Measurements from ENCODE around the gene TULP4.

TULP4 gene

DNA sequence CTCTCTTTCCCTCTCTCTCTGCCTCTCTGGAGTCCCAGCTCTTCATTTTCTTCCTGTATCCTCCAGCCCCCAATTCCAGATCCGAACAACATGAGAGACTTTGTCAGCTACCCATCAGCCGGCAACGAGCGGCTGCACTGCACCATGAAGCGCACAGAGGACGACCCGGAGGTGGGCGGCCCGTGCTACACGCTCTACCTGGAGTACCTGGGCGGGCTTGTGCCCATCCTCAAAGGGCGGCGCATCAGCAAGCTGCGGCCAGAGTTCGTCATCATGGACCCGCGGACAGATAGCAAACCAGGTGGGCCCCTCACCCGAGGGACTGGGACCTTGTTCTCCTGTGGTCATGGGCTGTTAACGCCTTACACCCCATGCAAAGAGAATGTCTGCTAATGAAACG, 168.7 kb downstream of the TULP4 start:
- H3K4ac ChIP-seq (ENCODE audit: low read depth in 1 of 2, low read length in 2 of 2): no peak overlapping the region
- no peak overlapping the region for H3K4me2 ChIP-seq (ENCODE audit: low read length, poor library complexity, severe bottlenecking)
- H3K9ac ChIP-seq (ENCODE audit: low read length): no peak overlapping the region
- DNase-seq: no peak
- H2BK15ac ChIP-seq (ENCODE audit: low read depth, poor library complexity, severe bottlenecking): no peak overlapping the region
- peaks cover 26 to 57% of the 10 kb centered on the region in 2 experiments for H3K36me3 ChIP-seq (ENCODE audit: control insufficient read depth in 1 of 2, insufficient read depth in 2 of 2, low read depth in 1 of 2, low read length in 2 of 2)
- H3K4me3 ChIP-seq (ENCODE audit: insufficient read depth in 1 of 2, low read depth in 1 of 2, low read length in 2 of 2): no peak overlapping the region
- peak overlapping the region in 1 of 2 experiments; percentile 55 for H3K14ac ChIP-seq (ENCODE audit: low read length in 2 of 2)
- no peak overlapping the region for H3K27ac ChIP-seq (ENCODE audit: low read length, poor library complexity, severe bottlenecking)
- H3K9me3 ChIP-seq (ENCODE audit: control insufficient read depth, low read length): no peaks in the 10 kb centered on the region
- peaks cover 13% of the 10 kb centered on the region for H3K4me1 ChIP-seq (ENCODE audit: control insufficient read depth, insufficient read depth, low read depth, low read length)
- peak overlapping the region in 1 of 2 experiments; percentile 4 for H3K18ac ChIP-seq (ENCODE audit: low read depth in 1 of 2, low read length in 2 of 2)
- H4K91ac ChIP-seq (ENCODE audit: low read length): no peak overlapping the region
- 96% methylated on average over 20 of the region's 20 CpGs for WGBS
- H2BK5ac ChIP-seq (ENCODE audit: low read depth, low read length, poor library complexity, severe bottlenecking): no peak overlapping the region
- no peak overlapping the region for H2AFZ ChIP-seq (ENCODE audit: low read depth, low read length)
- H3K27me3 ChIP-seq (ENCODE audit: control insufficient read depth in 1 of 2, insufficient read depth in 1 of 2, low read length in 2 of 2): no peaks in the 10 kb centered on the region
- peaks cover 5% of the 10 kb centered on the region for H3K79me1 ChIP-seq (replicated peaks; ENCODE audit: low read length, poor library complexity, severe bottlenecking)
- no peak overlapping the region for H3K23ac ChIP-seq (ENCODE audit: low read length in 2 of 2)
- no peak overlapping the region for H4K8ac ChIP-seq (ENCODE audit: low read length)
- no peak overlapping the region for H2AK5ac ChIP-seq (ENCODE audit: low read length, severe bottlenecking)
- peak overlapping the region in 1 of 2 experiments; percentile 51 for H2BK12ac ChIP-seq (ENCODE audit: low read length in 2 of 2)
- H2BK120ac ChIP-seq (ENCODE audit: low read depth, low read length): no peak overlapping the region

DNA sequence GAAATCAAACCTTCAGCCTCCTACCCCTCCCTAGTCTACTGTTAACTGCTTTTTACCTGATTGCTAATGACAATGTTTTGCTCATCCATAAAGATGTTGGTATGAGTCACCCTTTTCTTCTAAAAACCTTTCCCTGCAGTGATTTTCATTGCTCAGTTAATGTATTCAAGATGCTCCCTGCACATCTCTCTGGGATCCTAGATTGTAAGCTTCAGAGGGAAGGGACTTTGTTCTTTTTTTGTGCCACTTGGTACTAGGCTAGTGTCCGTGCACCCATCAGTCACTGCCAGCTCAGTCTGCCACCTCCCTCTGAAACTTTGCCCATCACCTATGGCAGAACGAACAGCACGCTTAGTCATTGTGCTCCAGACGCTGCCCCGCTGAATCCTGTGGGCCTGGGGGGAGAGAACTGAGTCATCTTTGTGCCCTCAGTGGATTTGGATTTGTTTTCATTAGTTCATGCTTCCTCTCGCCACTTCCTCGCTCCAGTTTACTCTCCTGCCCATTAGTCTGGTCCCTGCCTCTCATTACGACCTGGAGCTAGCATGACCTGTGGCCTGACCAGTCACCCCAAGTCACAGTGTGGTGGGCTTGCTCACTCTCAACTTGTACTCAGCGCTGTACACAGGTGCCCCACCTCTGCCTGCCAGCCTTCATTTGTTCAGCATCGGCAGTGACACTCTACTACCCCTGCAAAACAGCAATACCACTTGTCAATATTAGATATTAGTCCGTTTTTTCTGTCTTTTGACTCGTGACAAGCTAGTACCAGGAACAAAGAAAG, 169.6 kb downstream of the TULP4 start:
- H3K23ac ChIP-seq (ENCODE audit: low read length in 2 of 2): no peak overlapping the region
- H2AK5ac ChIP-seq (ENCODE audit: low read length, severe bottlenecking): peak overlapping the region; percentile 33
- 18% methylated on average over 12 of the region's 12 CpGs for WGBS
- H3K4me2 ChIP-seq (ENCODE audit: low read length, poor library complexity, severe bottlenecking): no peak overlapping the region
- peak; percentile 81 for DNase-seq
- peaks cover 5% of the 10 kb centered on the region for H3K79me1 ChIP-seq (replicated peaks; ENCODE audit: low read length, poor library complexity, severe bottlenecking)
- peak overlapping the region; percentile 3 for H4K8ac ChIP-seq (ENCODE audit: low read length)
- peak overlapping the region; percentile 24 for H3K27ac ChIP-seq (ENCODE audit: low read length, poor library complexity, severe bottlenecking)
- H3K36me3 ChIP-seq (ENCODE audit: control insufficient read depth in 1 of 2, insufficient read depth in 2 of 2, low read depth in 1 of 2, low read length in 2 of 2): peaks cover 26 to 52% of the 10 kb centered on the region in 2 experiments
- no peak overlapping the region for H3K4me3 ChIP-seq (ENCODE audit: insufficient read depth in 1 of 2, low read depth in 1 of 2, low read length in 2 of 2)
- H3K4me1 ChIP-seq (ENCODE audit: control insufficient read depth, insufficient read depth, low read depth, low read length): peaks cover 11% of the 10 kb centered on the region
- H2BK120ac ChIP-seq (ENCODE audit: low read depth, low read length): peak overlapping the region; percentile 35
- H3K18ac ChIP-seq (ENCODE audit: low read depth in 1 of 2, low read length in 2 of 2): peak overlapping the region; percentile 4 to 22
- peak overlapping the region in 1 of 2 experiments; percentile 1 for H3K14ac ChIP-seq (ENCODE audit: low read length in 2 of 2)
- H3K9me3 ChIP-seq (ENCODE audit: control insufficient read depth, low read length): no peaks in the 10 kb centered on the region
- H3K4ac ChIP-seq (ENCODE audit: low read depth in 1 of 2, low read length in 2 of 2): peak overlapping the region in 1 of 2 experiments; percentile 15
- H2BK15ac ChIP-seq (ENCODE audit: low read depth, poor library complexity, severe bottlenecking): no peak overlapping the region
- H2AFZ ChIP-seq (ENCODE audit: low read depth, low read length): no peak overlapping the region
- H2BK5ac ChIP-seq (ENCODE audit: low read depth, low read length, poor library complexity, severe bottlenecking): no peak overlapping the region
- no peak overlapping the region for H3K9ac ChIP-seq (ENCODE audit: low read length)
- H2BK12ac ChIP-seq (ENCODE audit: low read length in 2 of 2): peak overlapping the region; percentile 18 to 23
- no peak overlapping the region for H4K91ac ChIP-seq (ENCODE audit: low read length)
- no peaks in the 10 kb centered on the region for H3K27me3 ChIP-seq (ENCODE audit: control insufficient read depth in 1 of 2, insufficient read depth in 1 of 2, low read length in 2 of 2)

DNA sequence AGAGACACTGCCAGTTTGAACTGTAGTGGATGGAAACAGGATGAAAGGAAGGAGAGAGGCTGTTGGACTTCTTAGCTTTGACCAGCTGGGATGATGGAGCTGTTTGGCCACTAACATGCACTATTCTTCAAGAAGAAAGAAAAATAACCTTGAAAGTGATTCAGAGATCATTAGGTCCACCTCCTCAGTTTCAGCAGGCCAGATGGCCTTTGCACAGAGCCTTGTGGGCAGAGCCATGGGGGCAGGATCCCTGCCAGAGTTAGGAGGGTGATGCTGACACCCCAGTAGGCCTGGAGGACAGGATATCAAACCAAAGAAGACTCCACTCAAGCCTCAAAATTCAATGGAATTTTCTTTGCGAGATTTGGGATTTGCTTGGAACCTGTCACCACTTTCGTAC, 173.2 kb downstream of the TULP4 start:
- H3K4me2 ChIP-seq (ENCODE audit: low read length, poor library complexity, severe bottlenecking): no peak overlapping the region
- H3K9me3 ChIP-seq (ENCODE audit: control insufficient read depth, low read length): no peaks in the 10 kb centered on the region
- no peak overlapping the region for H3K18ac ChIP-seq (ENCODE audit: low read depth in 1 of 2, low read length in 2 of 2)
- no peak overlapping the region for H2BK5ac ChIP-seq (ENCODE audit: low read depth, low read length, poor library complexity, severe bottlenecking)
- no peak overlapping the region for H3K23ac ChIP-seq (ENCODE audit: low read length in 2 of 2)
- H2AFZ ChIP-seq (ENCODE audit: low read depth, low read length): no peak overlapping the region
- no peak overlapping the region for H4K91ac ChIP-seq (ENCODE audit: low read length)
- H2AK5ac ChIP-seq (ENCODE audit: low read length, severe bottlenecking): peak overlapping the region; percentile 55
- no peak for DNase-seq
- no peak overlapping the region for H3K4me3 ChIP-seq (ENCODE audit: insufficient read depth in 1 of 2, low read depth in 1 of 2, low read length in 2 of 2)
- H3K4me1 ChIP-seq (ENCODE audit: control insufficient read depth, insufficient read depth, low read depth, low read length): peaks cover 18% of the 10 kb centered on the region
- H3K79me1 ChIP-seq (replicated peaks; ENCODE audit: low read length, poor library complexity, severe bottlenecking): peaks cover 5% of the 10 kb centered on the region
- H3K9ac ChIP-seq (ENCODE audit: low read length): no peak overlapping the region
- no peak overlapping the region for H2BK15ac ChIP-seq (ENCODE audit: low read depth, poor library complexity, severe bottlenecking)
- H4K8ac ChIP-seq (ENCODE audit: low read length): no peak overlapping the region
- no peak overlapping the region for H3K27ac ChIP-seq (ENCODE audit: low read length, poor library complexity, severe bottlenecking)
- WGBS: 88% methylated on average over 2 of the region's 2 CpGs
- H2BK12ac ChIP-seq (ENCODE audit: low read length in 2 of 2): no peak overlapping the region
- H3K14ac ChIP-seq (ENCODE audit: low read length in 2 of 2): no peak overlapping the region
- H2BK120ac ChIP-seq (ENCODE audit: low read depth, low read length): no peak overlapping the region
- H3K36me3 ChIP-seq (ENCODE audit: control insufficient read depth in 1 of 2, insufficient read depth in 2 of 2, low read depth in 1 of 2, low read length in 2 of 2): peaks cover 15 to 30% of the 10 kb centered on the region in 2 experiments
- no peak overlapping the region for H3K4ac ChIP-seq (ENCODE audit: low read depth in 1 of 2, low read length in 2 of 2)
- no peaks in the 10 kb centered on the region for H3K27me3 ChIP-seq (ENCODE audit: control insufficient read depth in 1 of 2, insufficient read depth in 1 of 2, low read length in 2 of 2)

DNA sequence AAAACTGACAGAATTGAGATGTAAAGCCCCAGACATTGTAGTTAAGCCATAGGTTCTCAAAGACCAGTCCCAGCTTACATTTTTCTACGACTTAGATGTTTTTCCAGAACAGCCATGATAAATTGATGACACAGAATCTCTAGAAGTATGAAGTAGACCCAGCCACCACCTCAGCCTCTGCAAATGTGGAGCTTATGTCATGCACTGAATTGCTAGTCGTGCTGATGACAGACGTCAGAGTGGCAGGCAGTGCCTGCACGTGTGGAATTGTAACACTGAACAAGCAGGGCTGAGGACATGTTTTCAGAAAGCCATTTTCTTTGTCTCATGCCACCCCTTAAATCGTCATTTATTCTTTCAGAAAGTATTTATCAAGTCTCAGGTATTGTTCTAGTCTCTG, 175.2 kb downstream of the TULP4 start:
- Histone ChIP-seq H2AFZ (ENCODE audit: low read depth, low read length) (no peak overlapping the region), H3K36me3 (ENCODE audit: control insufficient read depth in 1 of 2, insufficient read depth in 2 of 2, low read depth in 1 of 2, low read length in 2 of 2) (peaks cover 10 to 23% of the 10 kb centered on the region in 2 experiments), H3K4me2 (ENCODE audit: low read length, poor library complexity, severe bottlenecking) (no peak overlapping the region), H2AK5ac (ENCODE audit: low read length, severe bottlenecking) (peak overlapping the region; percentile 27), H3K14ac (ENCODE audit: low read length in 2 of 2) (no peak overlapping the region), H4K8ac (ENCODE audit: low read length) (no peak overlapping the region), H2BK15ac (ENCODE audit: low read depth, poor library complexity, severe bottlenecking) (no peak overlapping the region), H3K9ac (ENCODE audit: low read length) (peak overlapping the region; percentile 18), H3K4me3 (ENCODE audit: insufficient read depth in 1 of 2, low read depth in 1 of 2, low read length in 2 of 2) (no peak overlapping the region), H3K9me3 (ENCODE audit: control insufficient read depth, low read length) (no peaks in the 10 kb centered on the region), H3K79me1 (replicated peaks; ENCODE audit: low read length, poor library complexity, severe bottlenecking) (peaks cover 5% of the 10 kb centered on the region), H3K4me1 (ENCODE audit: control insufficient read depth, insufficient read depth, low read depth, low read length) (peaks cover 8% of the 10 kb centered on the region), H3K18ac (ENCODE audit: low read depth in 1 of 2, low read length in 2 of 2) (peak overlapping the region in 1 of 2 experiments; percentile 4), H3K4ac (ENCODE audit: low read depth in 1 of 2, low read length in 2 of 2) (no peak overlapping the region), H2BK5ac (ENCODE audit: low read depth, low read length, poor library complexity, severe bottlenecking) (no peak overlapping the region), H2BK12ac (ENCODE audit: low read length in 2 of 2) (peak overlapping the region in 1 of 2 experiments; percentile 65), H3K27ac (ENCODE audit: low read length, poor library complexity, severe bottlenecking) (peak overlapping the region; percentile 60), H2BK120ac (ENCODE audit: low read depth, low read length) (no peak overlapping the region), H4K91ac (ENCODE audit: low read length) (no peak overlapping the region), H3K27me3 (ENCODE audit: control insufficient read depth in 1 of 2, insufficient read depth in 1 of 2, low read length in 2 of 2) (no peaks in the 10 kb centered on the region), H3K23ac (ENCODE audit: low read length in 2 of 2) (no peak overlapping the region)
- 61% methylated on average over 5 of the region's 5 CpGs for WGBS
- peak; percentile 41 for DNase-seq
